RWPE2 (cell line): ENCODE results near the gene FAM193B.

Experiments used
- ATAC-seq: fragments of 200-7000 bp; cut with Tn5 transposase; 3 replicates; pipeline ENCODE4 v1.9.1; 2021; ENCODE audit warnings: low read depth
- DNase-seq: peaks from one replicate; pipeline ENCODE4 v3.0.0-alpha.2; 2020; ENCODE audit warnings: low spot score
- H3K27ac ChIP-seq: fragments of 450-650 bp; 2 replicates; pipeline ENCODE4 v1.5.1; 2017; ENCODE audit warnings: mild to moderate bottlenecking; ENCODE audit not compliant: poor library complexity, severe bottlenecking
- H3K27me3 ChIP-seq: fragments of 250-450 bp; sonication (Bioruptor Pico); 2 replicates; pipeline ENCODE4 v1.5.1; 2021; ENCODE audit warnings: mild to moderate bottlenecking, moderate library complexity; ENCODE audit not compliant: insufficient read depth, poor library complexity, severe bottlenecking
- H3K36me3 ChIP-seq: fragments of 250-450 bp; sonication (Bioruptor Pico); 2 replicates; pipeline ENCODE4 v1.5.1; 2020; ENCODE audit warnings: low read depth, mild to moderate bottlenecking, moderate library complexity
- H3K4me1 ChIP-seq: fragments of 250-450 bp; sonication (Bioruptor Pico); 2 replicates; pipeline ENCODE4 v1.5.1; 2021; ENCODE audit warnings: mild to moderate bottlenecking, moderate library complexity; ENCODE audit not compliant: insufficient read depth, poor library complexity, severe bottlenecking
- H3K4me3 ChIP-seq: fragments of 250-450 bp; sonication (Bioruptor Pico); 2 replicates; pipeline ENCODE4 v1.5.1; 2021; ENCODE audit warnings: mild to moderate bottlenecking, moderate library complexity; ENCODE audit not compliant: severe bottlenecking
- H3K9me3 ChIP-seq: fragments of 250-450 bp; sonication (Bioruptor Pico); 2 replicates; pipeline ENCODE4 v1.5.1; 2021; ENCODE audit warnings: mild to moderate bottlenecking, moderate library complexity; ENCODE audit not compliant: severe bottlenecking
- CTCF ChIP-seq: fragments of 450-650 bp; IDR thresholded peaks from one replicate; pipeline ENCODE4 v1.5.1; 2017; ENCODE audit warnings: mild to moderate bottlenecking, moderate library complexity; ENCODE audit not compliant: poor library complexity, severe bottlenecking

The FAM193B gene

DNA sequence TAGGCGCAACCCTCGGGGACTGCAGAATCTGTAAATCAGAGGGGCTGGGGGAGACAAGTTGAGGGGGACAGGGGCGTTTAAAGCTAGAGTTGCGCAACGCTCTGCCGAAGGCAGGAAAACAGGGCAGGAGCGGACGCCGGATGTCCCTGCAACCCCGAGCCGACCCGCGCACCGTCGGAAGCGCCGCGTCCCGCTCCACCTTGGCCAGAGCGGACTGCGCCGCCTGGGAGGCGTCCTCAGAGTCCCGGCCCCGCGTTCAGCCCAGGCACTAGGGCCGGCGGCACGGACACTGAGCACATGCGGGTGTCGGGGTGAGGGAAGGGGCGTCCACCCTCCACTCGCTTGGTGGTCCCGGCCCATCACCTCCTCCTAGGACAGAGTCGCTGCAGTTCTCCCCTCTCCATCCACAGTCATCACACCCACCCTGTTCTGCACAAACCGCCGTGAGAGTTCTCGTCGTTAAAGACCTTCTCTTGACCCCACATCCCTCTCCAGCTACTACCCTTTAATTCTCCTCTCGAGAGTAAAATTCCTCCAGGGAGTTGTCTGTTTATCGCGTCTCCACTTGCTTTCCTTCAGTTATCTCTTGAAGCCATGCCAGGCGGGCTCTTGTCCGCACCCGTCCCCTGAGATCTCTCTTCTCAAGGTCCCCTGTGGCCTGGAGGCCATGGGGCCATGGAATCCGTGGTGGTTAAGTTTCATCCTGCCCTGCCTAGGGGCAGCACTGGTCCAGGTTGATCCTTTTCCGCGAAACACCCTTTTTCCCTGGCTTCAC is 56.2 kb downstream of the FAM193B start:
- H3K36me3 ChIP-seq, result peaks cover 28% of the 10 kb centered on the region
- DNase-seq, result no peak
- ATAC-seq, result no peak
- H3K4me1 ChIP-seq, result peaks cover 26% of the 10 kb centered on the region
- TF ChIP-seq CTCF, result peak; percentile 13
- peak overlapping the region; percentile 91 for H3K4me3 ChIP-seq
- H3K9me3 ChIP-seq, result no peaks in the 10 kb centered on the region
- H3K27me3 ChIP-seq, result no peaks in the 10 kb centered on the region
- peak overlapping the region; percentile 96 for H3K27ac ChIP-seq

DNA sequence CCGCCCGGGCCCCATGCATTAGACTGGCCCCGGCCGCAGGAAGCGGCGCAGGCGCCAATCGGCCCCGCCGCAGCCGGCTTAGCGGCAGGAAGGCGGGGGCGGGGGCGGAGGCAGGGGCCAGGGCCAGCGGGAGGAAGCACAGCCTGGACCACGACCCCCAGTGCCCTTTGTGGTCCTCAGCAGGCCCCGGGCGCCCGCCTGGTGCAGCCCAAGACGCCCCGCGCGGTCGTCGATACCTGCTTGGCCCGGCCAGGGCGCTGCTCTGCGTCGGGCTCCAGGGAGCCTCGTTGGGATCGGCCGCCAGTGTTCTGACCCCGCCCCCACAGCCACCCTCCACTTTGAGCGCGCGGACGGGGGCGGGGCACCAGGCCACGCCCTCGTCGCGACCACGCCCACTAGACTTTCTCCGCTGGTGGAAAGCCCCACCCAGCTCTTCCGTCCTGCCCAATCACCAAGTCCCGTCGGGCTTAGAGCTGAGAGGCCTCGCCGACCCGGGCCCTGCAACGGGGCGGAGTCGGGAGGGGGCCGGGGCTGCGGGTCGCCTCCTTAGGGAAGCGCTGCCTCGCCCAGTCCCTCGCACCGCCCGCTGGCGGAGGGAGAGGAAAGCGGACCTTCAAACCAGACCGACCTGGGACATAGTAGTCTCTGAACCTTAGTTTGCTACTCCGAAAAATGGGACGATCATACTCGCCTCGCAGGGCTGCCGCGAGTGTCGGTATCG is 56.9 kb downstream of the FAM193B start, which contains the start of gene PDLIM7:
TSS of gene PDLIM7 (minus strand) at position 313 of the 721 bp plus-strand sequence. CDS start 1,092 bp downstream, outside the sequence.
- ATAC-seq (peak; percentile 55), DNase-seq (peak; percentile 98)
- H3K4me3 ChIP-seq, result peak within 1 kb of the TSS; percentile 91
- no peaks in the 10 kb centered on the region for H3K9me3 ChIP-seq
- peak; percentile 37 for TF ChIP-seq CTCF
- peaks cover 36% of the 10 kb centered on the region for H3K36me3 ChIP-seq
- H3K27me3 ChIP-seq, result no peaks in the 10 kb centered on the region
- H3K4me1 ChIP-seq, result peaks cover 26% of the 10 kb centered on the region
- H3K27ac ChIP-seq, result peak within 1 kb of the TSS; percentile 96

GRCh38 chr5:177496727-177497291 is 57.6 kb downstream of the FAM193B start:
- Histone ChIP-seq H3K27me3 (no peaks in the 10 kb centered on the region), H3K4me3 (peak overlapping the region; percentile 91), H3K36me3 (peaks cover 41% of the 10 kb centered on the region), H3K4me1 (peaks cover 26% of the 10 kb centered on the region), H3K9me3 (no peaks in the 10 kb centered on the region), H3K27ac (peak overlapping the region; percentile 96)
- ATAC-seq (peak; percentile 48), DNase-seq (peak; percentile 98)
- TF ChIP-seq CTCF, result no peak

DNA sequence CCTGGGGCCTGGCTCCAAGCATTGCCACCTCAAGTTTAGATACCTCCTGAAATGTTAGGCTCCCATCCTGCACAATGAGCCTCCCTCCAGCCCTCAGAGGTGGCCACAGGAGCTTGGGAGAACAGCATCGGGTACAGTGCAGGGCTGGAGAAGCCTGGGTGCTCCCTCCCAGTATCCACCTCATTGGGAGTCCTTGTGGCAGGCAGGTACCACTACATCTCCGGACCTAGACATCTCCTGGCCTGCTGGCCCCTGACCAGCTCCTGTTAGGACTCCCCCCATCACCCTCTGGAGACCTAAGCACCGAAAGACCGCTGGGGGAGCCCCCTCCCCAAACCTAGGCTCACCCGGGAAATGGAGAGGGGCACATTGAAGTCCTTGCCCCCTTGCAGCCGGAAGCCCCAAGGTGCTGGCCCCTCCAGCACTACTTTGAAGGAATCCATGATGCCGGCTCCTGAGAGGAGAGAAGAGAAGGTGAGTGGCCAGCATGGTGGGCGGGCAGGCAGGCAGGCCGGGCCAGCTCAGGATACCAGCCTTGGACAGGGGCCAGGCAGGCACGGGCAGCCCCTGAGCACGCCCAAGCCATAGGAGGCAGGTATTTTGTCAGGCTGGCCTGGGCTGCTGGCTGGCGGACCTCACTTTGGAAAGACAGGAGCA is 58.2 kb downstream of the FAM193B start:
- Histone ChIP-seq H3K27me3 (no peaks in the 10 kb centered on the region), H3K27ac (peak overlapping the region; percentile 96), H3K4me3 (peak overlapping the region; percentile 91), H3K9me3 (no peaks in the 10 kb centered on the region), H3K36me3 (peaks cover 44% of the 10 kb centered on the region), H3K4me1 (peaks cover 26% of the 10 kb centered on the region)
- TF ChIP-seq CTCF, result peak; percentile 16
- DNase-seq (no peak), ATAC-seq (peak; percentile 6)
